SK-N-SH (cell line): ENCODE data around the gene ALKBH6.

Experiments used
- CTCF ChIP-seq: fragments of 200-600 bp; sonication (generic); IDR thresholded peaks from 2 replicates; pipeline ENCODE4 v1.6.1; 2017; ENCODE audit warnings: antibody characterized with exemption, mild to moderate bottlenecking, moderate library complexity
- EP300 ChIP-seq, 2 experiments: IDR thresholded peaks; 2 replicates each; pipeline versions ENCODE4 v1.4.0 to v1.6.1; 2012; ENCODE audit warnings: borderline replicate concordance in 1 of 2, low read depth in 1 of 2, low read length in 1 of 2
- GABPA ChIP-seq: IDR thresholded peaks from 2 replicates; pipeline ENCODE4 v1.4.0; 2012; ENCODE audit warnings: low read depth, mild to moderate bottlenecking
- MAX ChIP-seq: IDR thresholded peaks from 2 replicates; pipeline ENCODE4 v1.4.0; 2012; ENCODE audit warnings: low read depth
- MEF2A ChIP-seq: IDR thresholded peaks from 2 replicates; pipeline ENCODE4 v1.4.0; 2012; ENCODE audit warnings: low read depth, borderline replicate concordance
- NRF1 ChIP-seq: IDR thresholded peaks from 2 replicates; pipeline ENCODE4 v1.6.1; 2012; ENCODE audit warnings: low read depth, mild to moderate bottlenecking, low read length
- POLR2AphosphoS5 ChIP-seq: IDR thresholded peaks from 2 replicates; pipeline ENCODE4 v1.6.1; 2012; ENCODE audit warnings: low read depth, low read length
- TEAD4 ChIP-seq: IDR thresholded peaks from 2 replicates; pipeline ENCODE4 v1.4.0; 2012; ENCODE audit warnings: mild to moderate bottlenecking, borderline replicate concordance; ENCODE audit not compliant: insufficient read depth
- USF1 ChIP-seq: IDR thresholded peaks from 2 replicates; pipeline ENCODE4 v1.4.0; 2012; ENCODE audit warnings: low read depth, borderline replicate concordance

- TF ChIP-seq POLR2AphosphoS5 (no peak), CTCF (no peak), MAX (no peak), EP300 (IDR thresholded peaks at IDR 0.05; ENCODE audit: borderline replicate concordance in 1 of 2, low read depth in 1 of 2, low read length in 1 of 2) (no peak), GABPA (no peak), NRF1 (no peak), USF1 (no peak), TEAD4 (no peak), MEF2A (no peak)
These were observed 27.8 kb upstream of the ALKBH6 start for GRCh38 chr19:36041831-36042230.
